ENCODE measurements around the gene HSD17B7.

DNA sequence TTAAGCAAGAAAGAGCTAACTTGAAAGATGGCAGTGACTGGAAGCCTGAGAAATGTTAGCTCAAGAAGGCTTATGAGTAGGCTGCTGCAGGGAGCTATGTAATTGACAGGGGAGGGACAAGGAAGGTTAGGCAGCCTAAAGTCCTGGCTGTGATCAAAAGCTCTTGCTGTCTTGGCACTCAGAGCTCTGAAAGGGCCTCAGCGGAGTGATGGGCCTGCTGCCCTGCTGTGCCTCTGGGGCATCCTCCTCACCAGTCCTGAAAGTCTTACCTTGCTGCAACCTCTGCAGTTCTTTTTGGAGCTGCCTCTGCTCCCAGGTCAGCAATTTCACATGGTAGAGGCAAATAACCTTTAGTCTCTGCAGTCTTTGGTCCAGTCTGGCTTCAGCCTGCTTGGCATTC lies 68.7 kb downstream of the HSD17B7 start:
- TF ChIP-seq TCF12 (IDR thresholded peaks at IDR 0.05; ENCODE audit: low read depth) (no peak), TAF1 (IDR thresholded peaks at IDR 0.05; ENCODE audit: low read depth) (no peak), CEBPB (IDR thresholded peaks at IDR 0.05) (no peak), RAD21 (IDR thresholded peaks at IDR 0.05; ENCODE audit: low read depth) (no peak), EP300 (IDR thresholded peaks at IDR 0.05; ENCODE audit: borderline replicate concordance) (no peak), FOXM1 (IDR thresholded peaks at IDR 0.05; ENCODE audit: borderline replicate concordance, low read depth) (no peak), YY1 (IDR thresholded peaks at IDR 0.05; ENCODE audit: low read depth) (no peak), TEAD4 (IDR thresholded peaks at IDR 0.05) (no peak), EGR1 (IDR thresholded peaks at IDR 0.05) (no peak), CREB1 (IDR thresholded peaks at IDR 0.05; ENCODE audit: low read depth) (no peak)
- TF ChIP-seq, protein P1, sequence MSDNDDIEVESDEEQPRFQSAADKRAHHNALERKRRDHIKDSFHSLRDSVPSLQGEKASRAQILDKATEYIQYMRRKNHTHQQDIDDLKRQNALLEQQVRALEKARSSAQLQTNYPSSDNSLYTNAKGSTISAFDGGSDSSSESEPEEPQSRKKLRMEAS (IDR thresholded peaks at IDR 0.05), result no peak
- TF ChIP-seq, protein P2, sequence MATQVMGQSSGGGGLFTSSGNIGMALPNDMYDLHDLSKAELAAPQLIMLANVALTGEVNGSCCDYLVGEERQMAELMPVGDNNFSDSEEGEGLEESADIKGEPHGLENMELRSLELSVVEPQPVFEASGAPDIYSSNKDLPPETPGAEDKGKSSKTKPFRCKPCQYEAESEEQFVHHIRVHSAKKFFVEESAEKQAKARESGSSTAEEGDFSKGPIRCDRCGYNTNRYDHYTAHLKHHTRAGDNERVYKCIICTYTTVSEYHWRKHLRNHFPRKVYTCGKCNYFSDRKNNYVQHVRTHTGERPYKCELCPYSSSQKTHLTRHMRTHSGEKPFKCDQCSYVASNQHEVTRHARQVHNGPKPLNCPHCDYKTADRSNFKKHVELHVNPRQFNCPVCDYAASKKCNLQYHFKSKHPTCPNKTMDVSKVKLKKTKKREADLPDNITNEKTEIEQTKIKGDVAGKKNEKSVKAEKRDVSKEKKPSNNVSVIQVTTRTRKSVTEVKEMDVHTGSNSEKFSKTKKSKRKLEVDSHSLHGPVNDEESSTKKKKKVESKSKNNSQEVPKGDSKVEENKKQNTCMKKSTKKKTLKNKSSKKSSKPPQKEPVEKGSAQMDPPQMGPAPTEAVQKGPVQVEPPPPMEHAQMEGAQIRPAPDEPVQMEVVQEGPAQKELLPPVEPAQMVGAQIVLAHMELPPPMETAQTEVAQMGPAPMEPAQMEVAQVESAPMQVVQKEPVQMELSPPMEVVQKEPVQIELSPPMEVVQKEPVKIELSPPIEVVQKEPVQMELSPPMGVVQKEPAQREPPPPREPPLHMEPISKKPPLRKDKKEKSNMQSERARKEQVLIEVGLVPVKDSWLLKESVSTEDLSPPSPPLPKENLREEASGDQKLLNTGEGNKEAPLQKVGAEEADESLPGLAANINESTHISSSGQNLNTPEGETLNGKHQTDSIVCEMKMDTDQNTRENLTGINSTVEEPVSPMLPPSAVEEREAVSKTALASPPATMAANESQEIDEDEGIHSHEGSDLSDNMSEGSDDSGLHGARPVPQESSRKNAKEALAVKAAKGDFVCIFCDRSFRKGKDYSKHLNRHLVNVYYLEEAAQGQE (IDR thresholded peaks at IDR 0.05; ENCODE audit: low read depth), result no peak
- TF ChIP-seq, protein P3, sequence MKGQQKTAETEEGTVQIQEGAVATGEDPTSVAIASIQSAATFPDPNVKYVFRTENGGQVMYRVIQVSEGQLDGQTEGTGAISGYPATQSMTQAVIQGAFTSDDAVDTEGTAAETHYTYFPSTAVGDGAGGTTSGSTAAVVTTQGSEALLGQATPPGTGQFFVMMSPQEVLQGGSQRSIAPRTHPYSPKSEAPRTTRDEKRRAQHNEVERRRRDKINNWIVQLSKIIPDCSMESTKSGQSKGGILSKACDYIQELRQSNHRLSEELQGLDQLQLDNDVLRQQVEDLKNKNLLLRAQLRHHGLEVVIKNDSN (IDR thresholded peaks at IDR 0.05), result no peak

Data from Ishikawa (cell line).